WI38 (cell line): ENCODE data around the gene RNF38.

Experiments
- H3K4me3 ChIP-seq: 2 replicates; pipeline ENCODE4 v1.5.1; 2011; ENCODE audit warnings: low read depth, mild to moderate bottlenecking, control low read depth, low read length
- TF ChIP-seq, protein P1 (sequence below): IDR thresholded peaks from 2 replicates; pipeline ENCODE4 v1.5.1; 2012; ENCODE audit warnings: low read depth, mild to moderate bottlenecking, control low read depth, low read length

The RNF38 gene

GRCh38 chr9:36438536-36439236 lies 38.6 kb upstream of the RNF38 start:
- TF ChIP-seq, protein P1, sequence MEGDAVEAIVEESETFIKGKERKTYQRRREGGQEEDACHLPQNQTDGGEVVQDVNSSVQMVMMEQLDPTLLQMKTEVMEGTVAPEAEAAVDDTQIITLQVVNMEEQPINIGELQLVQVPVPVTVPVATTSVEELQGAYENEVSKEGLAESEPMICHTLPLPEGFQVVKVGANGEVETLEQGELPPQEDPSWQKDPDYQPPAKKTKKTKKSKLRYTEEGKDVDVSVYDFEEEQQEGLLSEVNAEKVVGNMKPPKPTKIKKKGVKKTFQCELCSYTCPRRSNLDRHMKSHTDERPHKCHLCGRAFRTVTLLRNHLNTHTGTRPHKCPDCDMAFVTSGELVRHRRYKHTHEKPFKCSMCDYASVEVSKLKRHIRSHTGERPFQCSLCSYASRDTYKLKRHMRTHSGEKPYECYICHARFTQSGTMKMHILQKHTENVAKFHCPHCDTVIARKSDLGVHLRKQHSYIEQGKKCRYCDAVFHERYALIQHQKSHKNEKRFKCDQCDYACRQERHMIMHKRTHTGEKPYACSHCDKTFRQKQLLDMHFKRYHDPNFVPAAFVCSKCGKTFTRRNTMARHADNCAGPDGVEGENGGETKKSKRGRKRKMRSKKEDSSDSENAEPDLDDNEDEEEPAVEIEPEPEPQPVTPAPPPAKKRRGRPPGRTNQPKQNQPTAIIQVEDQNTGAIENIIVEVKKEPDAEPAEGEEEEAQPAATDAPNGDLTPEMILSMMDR = no peak
- H3K4me3 ChIP-seq = no peak overlapping the region

GRCh38 chr9:36437790-36438189 lies 37.7 kb upstream of the RNF38 start:
- TF ChIP-seq, protein P1 = no peak
- H3K4me3 ChIP-seq = no peak overlapping the region

- TF ChIP-seq, protein P1 = no peak
- no peak overlapping the region for H3K4me3 ChIP-seq
Observed at GRCh38 chr9:36436909-36437308, 36.8 kb upstream of the RNF38 start.

DNA sequence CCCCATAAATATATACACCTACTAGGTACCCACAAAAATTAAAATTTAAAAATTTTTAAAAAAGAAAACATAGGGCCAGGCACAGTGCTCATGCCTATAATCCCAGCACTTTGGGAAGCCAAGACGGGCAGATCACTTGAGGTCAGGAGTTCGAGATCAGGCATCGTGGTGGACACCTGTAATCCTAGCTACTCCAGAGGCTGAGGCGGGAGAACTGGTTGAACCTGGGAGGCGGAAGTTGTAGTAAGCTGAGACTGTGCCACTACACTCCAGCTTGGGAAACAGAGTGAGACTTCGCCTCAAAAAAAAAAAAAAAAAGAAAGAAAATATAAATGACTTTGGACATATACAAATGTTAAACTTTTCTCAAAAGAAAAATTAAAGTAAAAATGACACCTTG lies 33.3 kb upstream of the RNF38 start:
- no peak overlapping the region for H3K4me3 ChIP-seq
- TF ChIP-seq, protein P1 = no peak

GRCh38 chr9:36431078-36431477 lies 31.0 kb upstream of the RNF38 start:
- H3K4me3 ChIP-seq = no peak overlapping the region
- TF ChIP-seq, protein P1 = no peak

DNA sequence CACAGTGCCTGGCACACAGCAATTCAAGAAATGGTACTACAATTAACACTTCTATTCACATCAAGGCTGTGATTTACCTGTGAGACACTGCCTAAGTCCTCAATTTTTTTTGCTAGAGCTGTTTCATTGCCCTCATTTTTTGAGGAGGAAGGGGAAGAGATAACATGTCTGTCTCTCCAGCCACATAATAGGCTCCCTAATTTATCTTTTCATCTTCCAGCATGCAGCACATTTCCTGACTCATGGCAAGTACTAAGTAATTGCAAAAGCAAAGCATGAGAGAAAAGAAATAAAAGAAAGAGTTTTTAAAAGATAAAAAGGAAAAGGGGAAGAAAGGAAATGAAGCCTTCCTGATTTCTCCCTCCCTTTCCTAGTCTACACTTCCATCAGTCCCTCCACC lies 26.9 kb upstream of the RNF38 start:
- H3K4me3 ChIP-seq = no peak overlapping the region
- TF ChIP-seq, protein P1 = no peak

DNA sequence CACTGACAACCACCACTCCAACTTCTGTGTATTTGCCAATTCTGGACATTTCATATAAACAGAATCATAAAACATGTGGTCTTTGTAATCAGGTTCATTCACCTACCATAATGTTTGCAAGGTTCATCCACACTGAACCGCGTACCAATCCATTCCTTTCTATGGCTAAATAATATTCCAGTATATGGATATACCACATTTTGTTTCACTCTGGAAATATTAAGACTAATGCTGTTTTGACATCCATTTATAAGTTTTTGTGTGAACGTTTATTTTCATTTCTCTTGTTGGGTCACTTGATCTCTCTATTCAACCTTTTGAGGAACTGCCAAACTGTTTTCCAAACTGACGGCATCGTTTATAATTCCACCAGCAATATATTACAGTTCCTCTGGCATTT lies 26.3 kb upstream of the RNF38 start:
- no peak overlapping the region for H3K4me3 ChIP-seq
- TF ChIP-seq, protein P1 = no peak
